HCT116 (cell line): ENCODE measurements around the gene TMEM87A. TPM values are rescaled to one million over a fixed set of nuclear protein-coding genes. Genes with fewer than 3 reads are reported as not detected.

ENCODE experiments used
- ATAC-seq: fragments of 200-7000 bp; cut with Tn5 transposase; 2 replicates; pipeline ENCODE4 v1.9.1; 2020; ENCODE audit warnings: mild to moderate bottlenecking, moderate library complexity
- BruUV-seq: library from RNA; stranded (reverse); fragments of 400-500 nt; replicated peaks from 2 replicates; lab custom pipeline; 2021; lab: Mats Ljungman, UMichigan
- CTCF ChIA-PET: fragments of 300-600 bp; sonication (Branson Sonifier 250); formaldehyde crosslinking; loops from one replicate; lab custom pipeline; 2021; ENCODE audit warnings: antibody characterized with exemption; lab: Charles Lee
- POLR2A ChIA-PET: fragments of 300-600, 350-600 bp; sonication (Branson Sonifier 250); formaldehyde crosslinking; loops from one replicate; lab custom pipeline; 2021; ENCODE audit warnings: antibody characterized with exemption; lab: Charles Lee
- RAD21 ChIA-PET, 2 experiments: fragments of 300-600 bp; sonication (Branson Sonifier 250); formaldehyde crosslinking; loops; one replicate each; lab custom pipeline; 2023; ENCODE audit warnings: low total read pairs in 2 of 2; ENCODE audit not compliant: uncharacterized antibody in 2 of 2, unreplicated experiment in 2 of 2, low non-redundant PET in 1 of 2; lab: Charles Lee
- DNase-seq: peaks from one replicate; pipeline ENCODE4 v3.0.0-alpha.2; 2010; ENCODE audit warnings: low read depth, low spot score
- H2AFZ ChIP-seq: fragments of 200-600 bp; shearing (Covaris generic), sonication (generic); 2 replicates; pipeline ENCODE4 v1.6.1; 2017; ENCODE audit warnings: low read depth, mixed run types, mixed read lengths, antibody characterized with exemption, low read length; ENCODE audit not compliant: poor library complexity, severe bottlenecking
- H3K27ac ChIP-seq: 2 replicates; pipeline ENCODE4 v1.5.1; 2012; ENCODE audit warnings: low read depth, low read length
- H3K27me3 ChIP-seq: fragments of 200-600 bp; sonication (generic); 2 replicates; pipeline ENCODE4 v1.6.1; 2016; ENCODE audit warnings: mixed run types, low read length, mixed read lengths; ENCODE audit not compliant: insufficient read depth
- H3K36me3 ChIP-seq, 2 experiments: fragments of 200-500 bp in 1 of 2; fragments of 200-600 bp in 1 of 2; sonication (Bioruptor generic) in 1 of 2; sonication (generic) in 1 of 2; 2 replicates each; pipeline versions ENCODE4 v1.5.1 to v1.6.1; 2014 to 2016; ENCODE audit warnings: low read length in 2 of 2, inconsistent platforms in 1 of 2, mixed read lengths in 1 of 2, mixed run types in 1 of 2; ENCODE audit not compliant: insufficient read depth in 2 of 2, control insufficient read depth in 1 of 2
- H3K4me1 ChIP-seq, 2 experiments: fragments of 200-600 bp in 1 of 2; sonication (generic) in 1 of 2; 2 replicates each; pipeline versions ENCODE4 v1.5.1 to v1.6.1; 2012 to 2017; ENCODE audit warnings: low read length in 2 of 2, inconsistent platforms in 1 of 2, mild to moderate bottlenecking in 1 of 2, mixed read lengths in 1 of 2, mixed run types in 1 of 2, moderate library complexity in 1 of 2; ENCODE audit not compliant: insufficient read depth in 2 of 2, control insufficient read depth in 1 of 2
- H3K4me2 ChIP-seq: fragments of 200-600 bp; sonication (generic); 2 replicates; pipeline ENCODE4 v1.6.1; 2017; ENCODE audit warnings: mixed run types, low read length, mixed read lengths
- H3K4me3 ChIP-seq, 2 experiments: fragments of 200-600 bp in 1 of 2; sonication (generic) in 1 of 2; replicated peaks in 1 of 2; 2 replicates each; pipeline ENCODE4 v1.5.1; 2011 to 2016; ENCODE audit warnings: low read length in 2 of 2, control low read depth in 1 of 2, low read depth in 1 of 2, mild to moderate bottlenecking in 1 of 2, mixed read lengths in 1 of 2, mixed run types in 1 of 2
- H3K79me2 ChIP-seq: fragments of 200-600 bp; sonication (generic); 2 replicates; pipeline ENCODE4 v1.6.1; 2017; ENCODE audit warnings: mild to moderate bottlenecking, mixed run types, low read length, moderate library complexity, mixed read lengths; ENCODE audit not compliant: insufficient read depth
- H3K9ac ChIP-seq: fragments of 200-600 bp; sonication (generic); 2 replicates; pipeline ENCODE4 v1.6.1; 2016; ENCODE audit warnings: low read length, mixed read lengths
- H3K9me2 ChIP-seq: fragments of 200-600 bp; sonication (generic), shearing (Covaris generic); 2 replicates; pipeline ENCODE4 v1.6.1; 2017; ENCODE audit warnings: mixed run types, mild to moderate bottlenecking, moderate library complexity; ENCODE audit not compliant: insufficient read depth
- H3K9me3 ChIP-seq, 2 experiments: fragments of 200-500 bp in 1 of 2; fragments of 200-600 bp in 1 of 2; sonication (Bioruptor generic) in 1 of 2; sonication (generic) in 1 of 2; 2 replicates each; pipeline ENCODE4 v1.6.1; 2014 to 2017; ENCODE audit warnings: low read length in 2 of 2, mixed read lengths in 2 of 2, inconsistent platforms in 1 of 2, low read depth in 1 of 2, mild to moderate bottlenecking in 1 of 2, mixed run types in 1 of 2, moderate library complexity in 1 of 2; ENCODE audit not compliant: control insufficient read depth in 1 of 2, insufficient read depth in 1 of 2
- H4K20me1 ChIP-seq: fragments of 200-600 bp; sonication (generic), shearing (Covaris generic); 2 replicates; pipeline ENCODE4 v1.6.1; 2017; ENCODE audit warnings: mixed run types, mild to moderate bottlenecking, moderate library complexity; ENCODE audit not compliant: insufficient read depth
- ATF3 ChIP-seq: IDR thresholded peaks from 2 replicates; pipeline ENCODE4 v1.6.1; 2012
- CBX3 ChIP-seq: IDR thresholded peaks from 2 replicates; pipeline ENCODE4 v1.6.1; 2012; ENCODE audit warnings: low read depth
- CEBPB ChIP-seq: IDR thresholded peaks from 2 replicates; pipeline ENCODE4 v1.6.1; 2012; ENCODE audit warnings: low read depth
- ELF1 ChIP-seq: IDR thresholded peaks from 2 replicates; pipeline ENCODE4 v1.6.1; 2012; ENCODE audit warnings: low read depth, borderline replicate concordance
- EZH2phosphoT487 ChIP-seq: fragments of 200-600 bp; IDR thresholded peaks from 2 replicates; pipeline ENCODE4 v1.6.1; 2018; ENCODE audit warnings: antibody characterized with exemption, borderline replicate concordance
- FOSL1 ChIP-seq: IDR thresholded peaks from 2 replicates; pipeline ENCODE4 v1.6.1; 2012; ENCODE audit warnings: low read depth
- JUND ChIP-seq: IDR thresholded peaks from 2 replicates; pipeline ENCODE4 v1.6.1; 2012
- MAX ChIP-seq: IDR thresholded peaks from 2 replicates; pipeline ENCODE4 v1.6.1; 2012
- POLR2AphosphoS5 ChIP-seq: IDR thresholded peaks from 2 replicates; pipeline ENCODE4 v1.6.1; 2011; ENCODE audit warnings: mild to moderate bottlenecking, low read depth, low read length, moderate library complexity
- RAD21 ChIP-seq: IDR thresholded peaks from 2 replicates; pipeline ENCODE4 v1.6.1; 2012; ENCODE audit warnings: low read depth, mild to moderate bottlenecking
- SRF ChIP-seq: IDR thresholded peaks from 2 replicates; pipeline ENCODE4 v1.6.1; 2012; ENCODE audit warnings: low read depth
- TCF7L2 ChIP-seq: IDR thresholded peaks from 2 replicates; pipeline ENCODE4 v1.7.0; 2011; ENCODE audit warnings: borderline replicate concordance, inconsistent platforms; ENCODE audit not compliant: insufficient read depth, insufficient read length; ENCODE audit errors: extremely low read depth
- YY1 ChIP-seq: IDR thresholded peaks from 2 replicates; pipeline ENCODE4 v1.6.1; 2011; ENCODE audit warnings: low read length, low read depth, moderate library complexity, mild to moderate bottlenecking; ENCODE audit not compliant: insufficient replicate concordance; ENCODE audit errors: extremely low read depth
- ZFX ChIP-seq: fragments of 450-650 bp; IDR thresholded peaks from 2 replicates; pipeline ENCODE4 v1.6.1; 2017
- intact Hi-C: fragments of 100-400 bp; cut with micrococcal nuclease; formaldehyde crosslinking; loops from 2 replicates; pipeline ENCODE4 v1.10.0; 2022
- total RNA-seq: library from RNA; stranded (reverse); gene quantifications from one replicate; pipeline ENCODE4 v1.2.1, GENCODE V29; 2021; ENCODE audit not compliant: unreplicated experiment
- TF ChIP-seq, protein P1 (sequence below), 3 experiments: fragments of 200-600 bp in 1 of 3; sonication (generic) in 1 of 3; IDR thresholded peaks in 2 of 3; conservative IDR thresholded peaks in 1 of 3; 2 replicates each; pipeline ENCODE4 v1.5.1; 2012 to 2017; ENCODE audit warnings: low read depth in 2 of 3, low read length in 2 of 3, antibody characterized with exemption in 1 of 3, borderline replicate concordance in 1 of 3, control low read depth in 1 of 3, mild to moderate bottlenecking in 1 of 3, mixed read lengths in 1 of 3, mixed run types in 1 of 3, moderate library complexity in 1 of 3; ENCODE audit not compliant: insufficient read depth in 1 of 3
- TF ChIP-seq, protein P2 (sequence below): IDR thresholded peaks from 2 replicates; pipeline ENCODE4 v1.6.1; 2011; ENCODE audit warnings: mild to moderate bottlenecking, low read length, moderate library complexity; ENCODE audit not compliant: insufficient replicate concordance; ENCODE audit errors: extremely low read depth

Gene TMEM87A
- total RNA-seq, 1 experiment from 2014 or later = 44.0 TPM

DNA sequence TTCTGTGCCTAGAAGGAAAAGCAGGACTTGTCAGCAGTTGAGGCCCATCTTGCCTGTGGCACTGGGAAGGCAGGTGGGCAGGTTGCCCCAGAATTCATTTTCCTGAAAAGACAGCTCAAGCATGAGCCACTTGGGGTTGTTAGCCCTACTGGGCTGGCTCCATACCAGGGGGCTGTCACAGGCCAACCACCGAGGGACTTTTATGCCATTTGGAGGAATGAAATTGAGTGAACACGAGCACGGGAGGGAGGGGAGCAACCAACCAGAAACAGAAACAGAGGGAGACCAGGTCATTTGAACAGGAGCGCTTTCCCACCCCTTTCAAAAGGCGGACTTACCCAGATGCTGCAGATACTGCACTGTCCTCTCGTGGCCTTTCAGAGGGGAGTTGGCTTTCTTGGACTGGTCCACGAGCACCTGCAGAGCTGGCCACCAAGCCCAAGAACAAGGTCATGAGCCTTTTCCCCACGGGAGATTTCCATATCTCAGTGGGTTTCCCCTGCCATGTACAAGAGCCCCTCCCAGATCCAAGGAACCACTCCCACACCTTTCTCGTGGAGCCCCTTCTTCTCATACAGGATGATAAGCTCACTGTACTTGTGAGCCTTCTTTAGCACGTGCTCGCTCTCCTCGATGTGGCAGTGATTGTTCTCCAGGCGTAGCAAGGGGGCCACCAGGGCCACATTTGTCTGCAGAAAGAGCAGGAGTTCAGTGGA, 106.8 kb downstream of the TMEM87A start:
- Histone ChIP-seq H2AFZ (no peak overlapping the region), H3K4me1 (no peaks in the 10 kb centered on the region), H3K79me2 (no peaks in the 10 kb centered on the region), H3K27me3 (no peaks in the 10 kb centered on the region), H3K4me2 (no peak overlapping the region), H3K27ac (no peak overlapping the region), H4K20me1 (no peaks in the 10 kb centered on the region)
- DNase-seq (no peak), ATAC-seq (no peak)
- RAD21 ChIA-PET = no interaction called here
- intact Hi-C loops = no loop called here
- CTCF ChIA-PET = no interaction called here
- no peak for TF ChIP-seq CEBPB
- no peak for TF ChIP-seq FOSL1
- TF ChIP-seq, protein P1, sequence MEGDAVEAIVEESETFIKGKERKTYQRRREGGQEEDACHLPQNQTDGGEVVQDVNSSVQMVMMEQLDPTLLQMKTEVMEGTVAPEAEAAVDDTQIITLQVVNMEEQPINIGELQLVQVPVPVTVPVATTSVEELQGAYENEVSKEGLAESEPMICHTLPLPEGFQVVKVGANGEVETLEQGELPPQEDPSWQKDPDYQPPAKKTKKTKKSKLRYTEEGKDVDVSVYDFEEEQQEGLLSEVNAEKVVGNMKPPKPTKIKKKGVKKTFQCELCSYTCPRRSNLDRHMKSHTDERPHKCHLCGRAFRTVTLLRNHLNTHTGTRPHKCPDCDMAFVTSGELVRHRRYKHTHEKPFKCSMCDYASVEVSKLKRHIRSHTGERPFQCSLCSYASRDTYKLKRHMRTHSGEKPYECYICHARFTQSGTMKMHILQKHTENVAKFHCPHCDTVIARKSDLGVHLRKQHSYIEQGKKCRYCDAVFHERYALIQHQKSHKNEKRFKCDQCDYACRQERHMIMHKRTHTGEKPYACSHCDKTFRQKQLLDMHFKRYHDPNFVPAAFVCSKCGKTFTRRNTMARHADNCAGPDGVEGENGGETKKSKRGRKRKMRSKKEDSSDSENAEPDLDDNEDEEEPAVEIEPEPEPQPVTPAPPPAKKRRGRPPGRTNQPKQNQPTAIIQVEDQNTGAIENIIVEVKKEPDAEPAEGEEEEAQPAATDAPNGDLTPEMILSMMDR (IDR thresholded peaks at IDR 0.05 in 2 of 3, conservative IDR thresholded peaks at IDR 0.05 in 1 of 3; ENCODE audit: borderline replicate concordance in 1 of 3, insufficient read depth in 1 of 3, low read depth in 2 of 3, low read length in 2 of 3) = no peak
- TF ChIP-seq YY1 = no peak
- no peak for TF ChIP-seq SRF
- TF ChIP-seq EZH2phosphoT487 = no peak
- no peak for TF ChIP-seq JUND
- TF ChIP-seq, all 23 proteins: peak for 0
- H3K4me3 ChIP-seq = no peak overlapping the region
- no peaks in the 10 kb centered on the region for H3K9me2 ChIP-seq
- POLR2A ChIA-PET = no interaction called here
- H3K9me3 ChIP-seq = no peaks in the 10 kb centered on the region
- H3K9ac ChIP-seq = no peak overlapping the region
- H3K36me3 ChIP-seq = peaks cover 28 to 62% of the 10 kb centered on the region in 2 experiments
- no TSS peak for BruUV-seq

DNA sequence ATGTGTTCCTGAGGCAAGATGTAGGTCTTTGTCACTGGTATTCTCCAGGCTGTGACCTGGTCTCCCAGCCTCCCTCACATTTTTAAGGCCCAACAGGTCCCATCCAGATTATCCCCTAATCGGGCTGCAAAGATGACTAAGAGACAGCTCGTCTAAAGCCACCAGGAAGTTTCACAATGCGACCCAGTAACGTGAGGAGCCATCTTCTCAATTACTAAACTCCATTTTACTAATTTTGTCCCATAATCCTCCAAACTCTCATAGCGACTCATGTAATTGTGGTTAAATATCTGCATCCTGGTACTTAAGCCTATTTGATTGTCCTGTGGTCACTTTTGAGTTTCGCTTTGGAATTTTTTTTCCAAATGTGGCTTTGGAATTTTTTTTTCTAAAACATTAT, 108.1 kb downstream of the TMEM87A start:
- H2AFZ ChIP-seq = no peak overlapping the region
- no peak for ATAC-seq
- H3K27ac ChIP-seq = no peak overlapping the region
- DNase-seq = no peak
- peaks cover 35 to 61% of the 10 kb centered on the region in 2 experiments for H3K36me3 ChIP-seq
- H3K9me3 ChIP-seq = no peaks in the 10 kb centered on the region
- H4K20me1 ChIP-seq = no peaks in the 10 kb centered on the region
- H3K4me1 ChIP-seq = no peaks in the 10 kb centered on the region
- no peak overlapping the region for H3K9ac ChIP-seq
- no TSS peak for BruUV-seq
- ChIA-PET RAD21 (no interaction called here), POLR2A (no interaction called here), CTCF (no interaction called here)
- no peaks in the 10 kb centered on the region for H3K79me2 ChIP-seq
- intact Hi-C loops = no loop called here
- H3K27me3 ChIP-seq = no peaks in the 10 kb centered on the region
- H3K4me2 ChIP-seq = no peak overlapping the region
- H3K9me2 ChIP-seq = no peaks in the 10 kb centered on the region
- no peak overlapping the region for H3K4me3 ChIP-seq
- TF ChIP-seq ATF3 = no peak
- TF ChIP-seq ELF1 = no peak
- no peak for TF ChIP-seq MAX
- no peak for TF ChIP-seq CEBPB
- no peak for TF ChIP-seq POLR2AphosphoS5
- no peak for TF ChIP-seq ZFX
- TF ChIP-seq RAD21 = no peak
- no peak for TF ChIP-seq TCF7L2
- TF ChIP-seq, protein P2, sequence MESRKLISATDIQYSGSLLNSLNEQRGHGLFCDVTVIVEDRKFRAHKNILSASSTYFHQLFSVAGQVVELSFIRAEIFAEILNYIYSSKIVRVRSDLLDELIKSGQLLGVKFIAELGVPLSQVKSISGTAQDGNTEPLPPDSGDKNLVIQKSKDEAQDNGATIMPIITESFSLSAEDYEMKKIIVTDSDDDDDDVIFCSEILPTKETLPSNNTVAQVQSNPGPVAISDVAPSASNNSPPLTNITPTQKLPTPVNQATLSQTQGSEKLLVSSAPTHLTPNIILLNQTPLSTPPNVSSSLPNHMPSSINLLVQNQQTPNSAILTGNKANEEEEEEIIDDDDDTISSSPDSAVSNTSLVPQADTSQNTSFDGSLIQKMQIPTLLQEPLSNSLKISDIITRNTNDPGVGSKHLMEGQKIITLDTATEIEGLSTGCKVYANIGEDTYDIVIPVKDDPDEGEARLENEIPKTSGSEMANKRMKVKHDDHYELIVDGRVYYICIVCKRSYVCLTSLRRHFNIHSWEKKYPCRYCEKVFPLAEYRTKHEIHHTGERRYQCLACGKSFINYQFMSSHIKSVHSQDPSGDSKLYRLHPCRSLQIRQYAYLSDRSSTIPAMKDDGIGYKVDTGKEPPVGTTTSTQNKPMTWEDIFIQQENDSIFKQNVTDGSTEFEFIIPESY = no peak
- no peak for TF ChIP-seq YY1
- no peak for TF ChIP-seq CBX3
